ENCODE data around the gene DLGAP1. TPM values are rescaled to one million over a fixed set of nuclear protein-coding genes. Genes with fewer than 3 reads are reported as not detected.

The DLGAP1 gene
- total and polyA plus RNA-seq, 2 of the 13 experiments (the other 11 are each of a cell fraction or from before 2014, with no cell fraction given), result 0.01 TPM; not detected in 1

GRCh38 chr18:3479978-3480509 lies 975.1 kb downstream of the DLGAP1 start (continued):
- TF ChIP-seq ZNF639 (CRISPR knock-in tag; conservative IDR thresholded peaks at IDR 0.05), result no peak
- TF ChIP-seq NR3C1 (CRISPR knock-in tag; IDR thresholded peaks at IDR 0.05), result no peak
- TF ChIP-seq ZNF572 (CRISPR knock-in tag; IDR thresholded peaks at IDR 0.05), result no peak
- no peak for TF ChIP-seq ZNF788 (CRISPR knock-in tag; IDR thresholded peaks at IDR 0.05; ENCODE audit: borderline replicate concordance)
- no peak for TF ChIP-seq ZKSCAN5 (CRISPR knock-in tag; IDR thresholded peaks at IDR 0.05)
- TF ChIP-seq FOXA3 (CRISPR knock-in tag; IDR thresholded peaks at IDR 0.05), result no peak
- no peak for TF ChIP-seq ZNF644 (CRISPR knock-in tag; IDR thresholded peaks at IDR 0.05; ENCODE audit: low read depth)
- TF ChIP-seq ZFP36L2 (CRISPR knock-in tag; IDR thresholded peaks at IDR 0.05), result no peak
- no peak for TF ChIP-seq ZBTB42 (CRISPR knock-in tag; IDR thresholded peaks at IDR 0.05)
- TF ChIP-seq MZF1 (CRISPR knock-in tag; IDR thresholded peaks at IDR 0.05; ENCODE audit: borderline replicate concordance), result no peak
- TF ChIP-seq MXD3 (CRISPR knock-in tag; IDR thresholded peaks at IDR 0.05), result no peak
- no peak for TF ChIP-seq ZFP1 (CRISPR knock-in tag; IDR thresholded peaks at IDR 0.05)
- no peak for TF ChIP-seq ETS1 (CRISPR knock-in tag; IDR thresholded peaks at IDR 0.05)
- TF ChIP-seq ZNF616 (CRISPR knock-in tag; IDR thresholded peaks at IDR 0.05; ENCODE audit: low read depth), result no peak
- TF ChIP-seq ZNF10 (CRISPR knock-in tag; IDR thresholded peaks at IDR 0.05; ENCODE audit: borderline replicate concordance, low read depth), result no peak
- TF ChIP-seq EHMT2 (IDR thresholded peaks at IDR 0.05; ENCODE audit: borderline replicate concordance, low read depth, low read length), result no peak

Measured in HepG2 (cell line).